AG09309 (cell line): Measurements from ENCODE around the gene ARAF.
A peak's percentile ranks its signal among the peaks of the same experiment; 100 is the strongest.

ENCODE experiments used
- DNase-seq: peaks from one replicate; pipeline ENCODE4 v3.0.0-alpha.2; 2010; ENCODE audit warnings: low read depth
- H3K4me3 ChIP-seq: 2 replicates; pipeline ENCODE4 v1.5.1; 2011; ENCODE audit warnings: mild to moderate bottlenecking, low read depth, low read length, moderate library complexity; ENCODE audit not compliant: control insufficient read depth
- CTCF ChIP-seq: IDR thresholded peaks from 2 replicates; pipeline ENCODE4 v1.5.1; 2011; ENCODE audit warnings: mild to moderate bottlenecking, low read depth, low read length, inconsistent platforms; ENCODE audit not compliant: insufficient read depth, control insufficient read depth; ENCODE audit errors: missing control alignments

Gene ARAF

GRCh38 chrX:47619486-47620302 lies 58.7 kb downstream of the ARAF start, which contains the start of gene SYN1:
SYN1 (minus strand) TSS chrX:47619857; CDS start chrX:47619728, 129 bp downstream.
- peak within 1 kb of the TSS; percentile 28 for H3K4me3 ChIP-seq
- TF ChIP-seq CTCF = no peak
- DNase-seq = peak; percentile 7

GRCh38 chrX:47620303-47620685 lies 59.3 kb downstream of the ARAF start:
- no peak for TF ChIP-seq CTCF
- DNase-seq = no peak

More at GRCh38 chrX:47620303-47620685, 59.3 kb downstream of the ARAF start:
- no peak overlapping the region for H3K4me3 ChIP-seq
